Measurements from ENCODE around the gene HCLS1. TPM values are rescaled to one million over a fixed set of nuclear protein-coding genes. Genes with fewer than 3 reads are reported as not detected.
A peak's percentile ranks its signal among the peaks of the same experiment; 100 is the strongest.

The HCLS1 gene, protein sequence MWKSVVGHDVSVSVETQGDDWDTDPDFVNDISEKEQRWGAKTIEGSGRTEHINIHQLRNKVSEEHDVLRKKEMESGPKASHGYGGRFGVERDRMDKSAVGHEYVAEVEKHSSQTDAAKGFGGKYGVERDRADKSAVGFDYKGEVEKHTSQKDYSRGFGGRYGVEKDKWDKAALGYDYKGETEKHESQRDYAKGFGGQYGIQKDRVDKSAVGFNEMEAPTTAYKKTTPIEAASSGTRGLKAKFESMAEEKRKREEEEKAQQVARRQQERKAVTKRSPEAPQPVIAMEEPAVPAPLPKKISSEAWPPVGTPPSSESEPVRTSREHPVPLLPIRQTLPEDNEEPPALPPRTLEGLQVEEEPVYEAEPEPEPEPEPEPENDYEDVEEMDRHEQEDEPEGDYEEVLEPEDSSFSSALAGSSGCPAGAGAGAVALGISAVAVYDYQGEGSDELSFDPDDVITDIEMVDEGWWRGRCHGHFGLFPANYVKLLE
- total RNA-seq (2013), result 442 TPM
- polyA plus RNA-seq (100 to 1,000 TPM; 311 to 483 (median 475) TPM), polyA minus RNA-seq (98.1 and 188 TPM in 2 replicates), total RNA-seq (34.6 to 351 (median 278) reads per million in 11 experiments)

DNA sequence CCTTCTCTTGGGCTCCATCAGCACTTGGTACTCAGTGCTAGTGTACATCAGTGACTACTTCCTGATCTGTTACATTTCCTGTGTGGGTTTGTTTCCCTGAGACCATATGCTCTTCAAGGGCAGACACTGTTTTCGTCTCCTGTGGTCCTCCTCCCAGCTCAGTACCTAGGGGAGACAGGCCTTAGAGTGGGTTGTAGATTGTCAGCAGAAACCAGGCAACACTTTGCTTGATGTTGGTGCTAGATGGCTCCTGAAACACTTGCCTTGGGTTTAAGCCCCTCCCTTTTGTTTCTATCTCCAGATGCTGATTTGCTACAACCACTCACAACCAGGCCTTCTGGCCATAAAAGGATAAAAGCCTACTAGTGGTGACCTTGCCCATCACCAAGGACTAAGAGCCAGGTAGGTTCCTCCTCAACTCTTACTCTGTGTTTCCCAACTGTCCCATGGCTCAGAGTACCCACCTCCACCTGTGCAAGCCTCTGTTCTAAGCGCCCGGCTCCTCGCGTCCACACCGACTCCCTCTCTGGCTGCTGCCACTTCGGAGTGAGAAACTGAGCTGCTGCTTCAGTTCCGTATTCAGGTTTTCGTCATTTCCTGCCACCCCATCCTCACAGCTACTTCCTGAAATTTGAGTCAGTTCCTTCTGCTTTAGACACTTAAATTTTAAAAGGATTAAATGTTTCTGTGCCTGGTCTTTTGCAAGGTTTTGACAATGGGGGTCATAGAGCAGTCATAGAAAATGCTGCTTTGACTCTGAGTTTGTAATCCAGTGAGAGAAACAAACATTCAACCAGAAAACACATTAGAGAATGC lies at the start of gene HCLS1:
TSS of gene HCLS1 (minus strand) at position 548 of the 816 bp plus-strand sequence. CDS start 2,556 bp downstream, outside the sequence.
- Mint-ChIP-seq H3K27ac (peak within 1 kb of the TSS; percentile 99 to 100 (median 100)), H3K4me1 (peaks cover 47% of the 10 kb centered on the region), H3K9me3 (no peaks in the 10 kb centered on the region), H3K4me3 (peak within 1 kb of the TSS; percentile 94 to 99), H3K27me3 (ENCODE audit: low read depth in 3 of 3) (no peaks in the 10 kb centered on the region), H3K36me3 (peaks cover 63 to 64% of the 10 kb centered on the region in 2 donors)
- WGBS (ENCODE audit: insufficient coverage), result 0% methylated on average over 7 of the region's 9 CpGs
- Histone ChIP-seq H3K79me2 (ENCODE audit: insufficient read depth, low read length) (peaks cover 48% of the 10 kb centered on the region), H2AFZ (ENCODE audit: insufficient read depth, low read depth, low read length, poor library complexity, severe bottlenecking) (peak within 1 kb of the TSS; percentile 62), H3K27ac (ENCODE audit: low read depth in 1 of 2, low read length in 2 of 2) (peak within 1 kb of the TSS; percentile 94 to 97), H3K27me3 (ENCODE audit: control insufficient read depth in 2 of 2, insufficient read depth in 2 of 2, low read length in 2 of 2) (no peaks in the 10 kb centered on the region), H3K36me3 (replicated peaks in 1 of 2; ENCODE audit: control insufficient read depth in 1 of 2, insufficient read depth in 2 of 2, low read length in 2 of 2) (peaks cover 44 to 68% of the 10 kb centered on the region in 2 donors), H3K9me3 (replicated peaks in 1 of 2; ENCODE audit: control insufficient read depth in 1 of 2, insufficient read depth in 1 of 2, low read length in 2 of 2) (no peaks in the 10 kb centered on the region), H4K20me1 (ENCODE audit: insufficient read depth, low read length) (peaks cover 41% of the 10 kb centered on the region), H3K4me2 (replicated peaks; ENCODE audit: extremely low read depth, low read length, poor library complexity, severe bottlenecking) (peak within 1 kb of the TSS; percentile 79), H3K4me1 (ENCODE audit: control insufficient read depth in 1 of 2, insufficient read depth in 2 of 2, low read length in 2 of 2) (peaks cover 38 to 41% of the 10 kb centered on the region in 2 donors), H3K4me3 (replicated peaks in 1 of 3; ENCODE audit: low read depth in 2 of 3, low read length in 3 of 3) (peak within 1 kb of the TSS; percentile 69 to 98 (median 80)), H3K9ac (ENCODE audit: insufficient read depth, low read length, poor library complexity, severe bottlenecking) (peak within 1 kb of the TSS; percentile 80)
- TF ChIP-seq, protein P1, sequence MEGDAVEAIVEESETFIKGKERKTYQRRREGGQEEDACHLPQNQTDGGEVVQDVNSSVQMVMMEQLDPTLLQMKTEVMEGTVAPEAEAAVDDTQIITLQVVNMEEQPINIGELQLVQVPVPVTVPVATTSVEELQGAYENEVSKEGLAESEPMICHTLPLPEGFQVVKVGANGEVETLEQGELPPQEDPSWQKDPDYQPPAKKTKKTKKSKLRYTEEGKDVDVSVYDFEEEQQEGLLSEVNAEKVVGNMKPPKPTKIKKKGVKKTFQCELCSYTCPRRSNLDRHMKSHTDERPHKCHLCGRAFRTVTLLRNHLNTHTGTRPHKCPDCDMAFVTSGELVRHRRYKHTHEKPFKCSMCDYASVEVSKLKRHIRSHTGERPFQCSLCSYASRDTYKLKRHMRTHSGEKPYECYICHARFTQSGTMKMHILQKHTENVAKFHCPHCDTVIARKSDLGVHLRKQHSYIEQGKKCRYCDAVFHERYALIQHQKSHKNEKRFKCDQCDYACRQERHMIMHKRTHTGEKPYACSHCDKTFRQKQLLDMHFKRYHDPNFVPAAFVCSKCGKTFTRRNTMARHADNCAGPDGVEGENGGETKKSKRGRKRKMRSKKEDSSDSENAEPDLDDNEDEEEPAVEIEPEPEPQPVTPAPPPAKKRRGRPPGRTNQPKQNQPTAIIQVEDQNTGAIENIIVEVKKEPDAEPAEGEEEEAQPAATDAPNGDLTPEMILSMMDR (IDR thresholded peaks at IDR 0.05), result no peak
- intact Hi-C loops (cut with micrococcal nuclease), result loop anchor here (10.0 kb wide), 2 partner anchors 84 to 174 kb away; partner anchors contain the start of genes GOLGB1 (in 2 of the 2), EAF2 (in 1 of the 2) and IQCB1 (in 1 of the 2)
- peak; percentile 90 to 92 (median 90) for DNase-seq

GRCh38 chr3:121710347-121710746 lies 49.6 kb upstream of the HCLS1 start:
- Histone ChIP-seq H2AFZ (ENCODE audit: insufficient read depth, low read depth, low read length, poor library complexity, severe bottlenecking) (no peak overlapping the region), H3K4me3 (replicated peaks in 1 of 3; ENCODE audit: low read depth in 2 of 3, low read length in 3 of 3) (no peak overlapping the region), H3K27ac (ENCODE audit: low read depth in 1 of 2, low read length in 2 of 2) (no peak overlapping the region), H4K20me1 (ENCODE audit: insufficient read depth, low read length) (no peaks in the 10 kb centered on the region), H3K9ac (ENCODE audit: insufficient read depth, low read length, poor library complexity, severe bottlenecking) (no peak overlapping the region), H3K4me2 (replicated peaks; ENCODE audit: extremely low read depth, low read length, poor library complexity, severe bottlenecking) (no peak overlapping the region), H3K27me3 (ENCODE audit: control insufficient read depth in 2 of 2, insufficient read depth in 2 of 2, low read length in 2 of 2) (no peaks in the 10 kb centered on the region), H3K9me3 (replicated peaks in 1 of 2; ENCODE audit: control insufficient read depth in 1 of 2, insufficient read depth in 1 of 2, low read length in 2 of 2) (no peaks in the 10 kb centered on the region), H3K36me3 (replicated peaks in 1 of 2; ENCODE audit: control insufficient read depth in 1 of 2, insufficient read depth in 2 of 2, low read length in 2 of 2) (peaks cover 48 to 67% of the 10 kb centered on the region in 2 donors), H3K4me1 (ENCODE audit: control insufficient read depth in 1 of 2, insufficient read depth in 2 of 2, low read length in 2 of 2) (no peaks in the 10 kb centered on the region), H3K79me2 (ENCODE audit: insufficient read depth, low read length) (no peaks in the 10 kb centered on the region)
- Mint-ChIP-seq H3K4me1 (no peaks in the 10 kb centered on the region), H3K27me3 (ENCODE audit: low read depth in 3 of 3) (no peaks in the 10 kb centered on the region), H3K9me3 (peaks cover 0 to 4% (median 0%) of the 10 kb centered on the region in 7 donors), H3K27ac (peak overlapping the region in 1 of 7 donors; percentile 36), H3K36me3 (peaks cover 60 to 80% of the 10 kb centered on the region in 2 donors), H3K4me3 (no peak overlapping the region)
- no peak for DNase-seq
- intact Hi-C loops (cut with micrococcal nuclease), result no loop called here
- WGBS (ENCODE audit: insufficient coverage), result 100% methylated on average over 1 of the region's 1 CpG
- TF ChIP-seq, protein P1 (IDR thresholded peaks at IDR 0.05), result no peak

Data from CD14-positive monocyte (primary cell).